Ovary (tissue), 9 donors: ENCODE results near the gene ECI1. TPM values are rescaled to one million over a fixed set of nuclear protein-coding genes. Genes with fewer than 3 reads are reported as not detected.

ENCODE experiments used
- DNase-seq, 5 donors: peaks; one replicate each; pipeline ENCODE4 v3.0.0-alpha.2; 2019 to 2020
- H3K27ac ChIP-seq, 2 donors: fragments of 200-600 bp; one replicate each; pipeline versions ENCODE4 v1.5.1 to v1.8.0; 2019 to 2022
- H3K27me3 ChIP-seq: fragments of 200-600 bp; one replicate; pipeline ENCODE4 v1.8.0; 2022
- H3K36me3 ChIP-seq: fragments of 200-600 bp; sonication (generic); one replicate; pipeline ENCODE4 v1.5.1; 2019
- H3K4me1 ChIP-seq: one replicate; pipeline ENCODE4 v1.8.1; 2013; ENCODE audit warnings: mild to moderate bottlenecking, moderate library complexity; ENCODE audit not compliant: insufficient read depth
- H3K4me3 ChIP-seq: fragments of 200-600 bp; sonication (generic); one replicate; pipeline ENCODE4 v1.5.1; 2017
- H3K9me3 ChIP-seq, 2 donors: fragments of 200-600 bp in 1 of 2; sonication (generic) in 1 of 2; one replicate each; pipeline versions ENCODE4 v1.5.1 to v1.8.1; 2013 to 2019; ENCODE audit warnings: mild to moderate bottlenecking in 1 of 2, moderate library complexity in 1 of 2
- CTCF ChIP-seq, 3 donors: fragments of 450-650 bp in 2 of 3; fragments of 200-600 bp in 1 of 3; IDR thresholded peaks; one replicate each; pipeline versions ENCODE4 v1.5.1 to v1.8.0; 2016 to 2022; ENCODE audit warnings: antibody characterized with exemption in 3 of 3, mild to moderate bottlenecking in 1 of 3
- EP300 ChIP-seq: sonication (generic); formaldehyde crosslinking; IDR thresholded peaks from one replicate; pipeline ENCODE4 v1.6.1; 2017; ENCODE audit warnings: antibody characterized with exemption
- POLR2A ChIP-seq: fragments of 450-650 bp; IDR thresholded peaks from one replicate; pipeline ENCODE4 v1.6.1; 2017; ENCODE audit warnings: antibody characterized with exemption, mild to moderate bottlenecking, moderate library complexity
- WGBS, 3 donors: extraction: QIAGEN DNeasy Blood & Tissue Kit in 1 of 3; methylation state at CpG; one replicate each; pipeline versions ENCODE4 v1.1.5 to v1.1.7; 2013 to 2017; 5-methylcytosine and 5-hydroxymethylcytosine counted together
- intact Hi-C, 4 donors: fragments of 100-400 bp; cut with DNase I; formaldehyde crosslinking; loops; one replicate each; pipeline versions ENCODE4 v1.11.0 to v1.15.1; 2022 to 2023
- polyA plus RNA-seq, 2 donors: library from polyadenylated mRNA; stranded (reverse); fragments of 200-250 nt in 1 of 2; fragments of 350-450 nt in 1 of 2; fragmentation: Illumina TruSeq in 1 of 2; extraction: RNeasy Lipid Tissue Mini Kit (QIAGEN cat#74804) in 1 of 2; gene quantifications; one replicate each; pipeline ENCODE4 v1.2.3, GENCODE V29; 2013 to 2014
- total RNA-seq, 7 donors: library from RNA; depleted of rRNA in 2 of 7; stranded (reverse); fragments of >200 nt in 2 of 7; fragmentation: NEBNext Ultra II Directional in 3 of 7; extraction: Animal tissue kit (Norgen Biotek cat#: 25700) in 3 of 7; gene quantifications; one replicate each; pipeline versions ENCODE4 v1.1.0 to v1.2.4, GENCODE V29; 2016 to 2023
- donor health status: DM: no; HTN: no; CAD: no; lungs with moderate emphysema.
- donor health status: DM: no; HTN: no; CAD: no.
- donor health status: Bipolar disorder and iron deficiency.
- donor health status: DM: yes; HTN: yes; CAD: no.
- donor health status: DM: no; HTN: no; CAD: no.
- donor health status: DM: yes; HTN: yes; CAD: no.

The ECI1 gene
- total and polyA plus RNA-seq, 9 donors: 3.1 to 66.3 (median 48.1) TPM

GRCh38 chr16:2223942-2224486 lies 27.4 kb downstream of the ECI1 start:
- Histone ChIP-seq H3K27ac (peak overlapping the region; percentile 8 to 55), H3K27me3 (no peaks in the 10 kb centered on the region), H3K9me3 (no peaks in the 10 kb centered on the region), H3K4me1 (peaks cover 5% of the 10 kb centered on the region), H3K4me3 (peak overlapping the region; percentile 89), H3K36me3 (no peaks in the 10 kb centered on the region)
- WGBS, 3 donors: 5 to 6% (median 5%) methylated on average over 22 of the region's 22 CpGs
- intact Hi-C loops: no loop called here
- TF ChIP-seq POLR2A: no peak
- TF ChIP-seq EP300: no peak
- TF ChIP-seq CTCF (IDR thresholded peaks at IDR 0.05): no peak
- peak in 2 of 5 donors; percentile 58 to 63 for DNase-seq

GRCh38 chr16:2223221-2223941 lies 28.0 kb downstream of the ECI1 start, which contains the start of gene E4F1:
E4F1 (plus strand) TSS chr16:2223591; CDS start chr16:2223614, 23 bp downstream.
- WGBS, 3 donors: 0% methylated on average over 58 to 82 of the region's 82 CpGs
- Histone ChIP-seq H3K9me3 (no peaks in the 10 kb centered on the region), H3K4me3 (peak within 1 kb of the TSS; percentile 89), H3K4me1 (peaks cover 5% of the 10 kb centered on the region), H3K27ac (peak within 1 kb of the TSS; percentile 8 to 55), H3K27me3 (no peaks in the 10 kb centered on the region), H3K36me3 (no peaks in the 10 kb centered on the region)
- intact Hi-C loops: no loop called here
- peak; percentile 90 for TF ChIP-seq POLR2A
- TF ChIP-seq EP300: peak; percentile 47
- no peak for TF ChIP-seq CTCF (IDR thresholded peaks at IDR 0.05)
- DNase-seq: peak; percentile 99

GRCh38 chr16:2216330-2216729 lies 35.1 kb downstream of the ECI1 start:
- intact Hi-C loops: no loop called here
- Histone ChIP-seq H3K27ac (no peak overlapping the region), H3K36me3 (no peaks in the 10 kb centered on the region), H3K9me3 (no peaks in the 10 kb centered on the region), H3K27me3 (no peaks in the 10 kb centered on the region), H3K4me1 (peaks cover 8% of the 10 kb centered on the region), H3K4me3 (no peak overlapping the region)
- TF ChIP-seq EP300 (no peak), CTCF (IDR thresholded peaks at IDR 0.05) (no peak)
- DNase-seq: no peak
- 93 to 95% (median 95%) methylated on average over 4 of the region's 4 CpGs for WGBS, 3 donors

GRCh38 chr16:2214719-2214968 lies 36.7 kb downstream of the ECI1 start, which contains the start of gene PGP:
PGP (minus strand) TSS chr16:2214840; CDS start chr16:2214777, 63 bp downstream.
- H3K27me3 ChIP-seq: no peaks in the 10 kb centered on the region
- peak within 1 kb of the TSS; percentile 68 for H3K4me3 ChIP-seq
- intact Hi-C loops: no loop called here
- TF ChIP-seq EP300 (no peak), POLR2A (no peak), CTCF (IDR thresholded peaks at IDR 0.05) (no peak)
- WGBS, 3 donors: 0% methylated on average over 6 to 48 of the region's 48 CpGs
- peak within 1 kb of the TSS; percentile 39 to 83 for H3K27ac ChIP-seq
- DNase-seq: no peak
- peaks cover 8% of the 10 kb centered on the region for H3K4me1 ChIP-seq
- H3K36me3 ChIP-seq: no peaks in the 10 kb centered on the region
- no peaks in the 10 kb centered on the region for H3K9me3 ChIP-seq
